Adrenal gland (tissue), 5 donors: Measurements from ENCODE around the gene CRB1.

ENCODE experiments used
- POLR2A ChIP-seq, 2 donors: fragments of 450-650 bp; IDR thresholded peaks; one replicate each; pipeline ENCODE4 v1.6.1; 2017; ENCODE audit warnings: antibody characterized with exemption in 2 of 2, mild to moderate bottlenecking in 2 of 2, moderate library complexity in 1 of 2
- TF ChIP-seq, protein P1 (sequence below), 6 experiments: fragments of 450-650 bp in 4 of 6; fragments of 200-600 bp in 2 of 6; sonication (generic) in 1 of 6; IDR thresholded peaks; 1 replicate in 5 of 6; 2 replicates in 1 of 6; pipeline versions ENCODE4 v1.5.1 to v1.8.0; 2016 to 2021; ENCODE audit warnings: antibody characterized with exemption in 6 of 6, mild to moderate bottlenecking in 2 of 6, moderate library complexity in 1 of 6
- donor health status: DM: no; HTN: no; CAD: no.

DNA sequence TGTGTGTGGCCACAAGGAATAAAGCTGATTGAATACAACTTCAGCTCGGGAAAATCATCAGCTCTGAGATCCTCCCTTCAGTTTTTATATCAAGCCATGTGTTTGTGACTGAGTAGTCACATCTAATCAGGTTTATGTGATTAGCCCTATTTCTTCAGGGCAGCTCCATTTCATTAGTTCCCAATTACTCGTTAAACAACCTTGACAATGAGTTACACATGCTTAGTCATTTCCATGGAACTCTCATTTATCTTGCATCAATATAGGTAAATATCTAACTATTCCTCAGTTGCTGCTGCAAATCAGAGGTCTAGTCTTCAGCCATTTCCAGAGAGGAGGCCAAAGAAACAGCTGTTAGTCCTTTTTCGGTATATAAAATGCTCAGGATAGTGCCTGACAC is 16.3 kb downstream of the CRB1 start:
- TF ChIP-seq, protein P1, sequence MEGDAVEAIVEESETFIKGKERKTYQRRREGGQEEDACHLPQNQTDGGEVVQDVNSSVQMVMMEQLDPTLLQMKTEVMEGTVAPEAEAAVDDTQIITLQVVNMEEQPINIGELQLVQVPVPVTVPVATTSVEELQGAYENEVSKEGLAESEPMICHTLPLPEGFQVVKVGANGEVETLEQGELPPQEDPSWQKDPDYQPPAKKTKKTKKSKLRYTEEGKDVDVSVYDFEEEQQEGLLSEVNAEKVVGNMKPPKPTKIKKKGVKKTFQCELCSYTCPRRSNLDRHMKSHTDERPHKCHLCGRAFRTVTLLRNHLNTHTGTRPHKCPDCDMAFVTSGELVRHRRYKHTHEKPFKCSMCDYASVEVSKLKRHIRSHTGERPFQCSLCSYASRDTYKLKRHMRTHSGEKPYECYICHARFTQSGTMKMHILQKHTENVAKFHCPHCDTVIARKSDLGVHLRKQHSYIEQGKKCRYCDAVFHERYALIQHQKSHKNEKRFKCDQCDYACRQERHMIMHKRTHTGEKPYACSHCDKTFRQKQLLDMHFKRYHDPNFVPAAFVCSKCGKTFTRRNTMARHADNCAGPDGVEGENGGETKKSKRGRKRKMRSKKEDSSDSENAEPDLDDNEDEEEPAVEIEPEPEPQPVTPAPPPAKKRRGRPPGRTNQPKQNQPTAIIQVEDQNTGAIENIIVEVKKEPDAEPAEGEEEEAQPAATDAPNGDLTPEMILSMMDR (IDR thresholded peaks at IDR 0.05), result no peak
- no peak for TF ChIP-seq POLR2A (IDR thresholded peaks at IDR 0.05)
